SJCRH30 (cell line): ENCODE data around the gene P2RY8. TPM values are rescaled to one million over a fixed set of nuclear protein-coding genes. Genes with fewer than 3 reads are reported as not detected.
"Not testable (repeated sequence)": the region's sequence is repeated elsewhere in the genome, so short reads cannot be mapped to it uniquely, and the experiment has no call there.

Experiments
- DNase-seq, 2 experiments: peaks; one replicate each; pipeline ENCODE4 v3.0.0-alpha.2; 2015 to 2020
- H3K27ac ChIP-seq: fragments of 250-450 bp; sonication (Bioruptor Pico); 2 replicates; pipeline ENCODE4 v1.5.1; 2020; ENCODE audit warnings: mild to moderate bottlenecking, moderate library complexity
- H3K27me3 ChIP-seq: fragments of 250-450 bp; sonication (Bioruptor Pico); 2 replicates; pipeline ENCODE4 v1.5.1; 2020; ENCODE audit warnings: mild to moderate bottlenecking, moderate library complexity
- H3K36me3 ChIP-seq: fragments of 250-450 bp; sonication (Bioruptor Pico); 2 replicates; pipeline ENCODE4 v1.5.1; 2020; ENCODE audit warnings: mild to moderate bottlenecking, moderate library complexity
- H3K4me1 ChIP-seq: fragments of 250-450 bp; sonication (Bioruptor Pico); 2 replicates; pipeline ENCODE4 v1.5.1; 2020; ENCODE audit warnings: mild to moderate bottlenecking, moderate library complexity
- H3K4me3 ChIP-seq: fragments of 250-450 bp; sonication (Bioruptor Pico); 2 replicates; pipeline ENCODE4 v1.5.1; 2020; ENCODE audit warnings: mild to moderate bottlenecking, moderate library complexity
- H3K9me3 ChIP-seq: fragments of 250-450 bp; sonication (Bioruptor Pico); replicated peaks from 2 replicates; pipeline ENCODE4 v1.5.1; 2020; ENCODE audit warnings: mild to moderate bottlenecking, moderate library complexity
- total RNA-seq: library from RNA; depleted of rRNA; stranded (reverse); fragments of >200 nt; shearing (Covaris generic); gene quantifications from 2 replicates; pipeline ENCODE4 v1.2.3, GENCODE V29; 2014

P2RY8 gene
- total RNA-seq, 1 experiment from 2014 or later, result 0.08 TPM

DNA sequence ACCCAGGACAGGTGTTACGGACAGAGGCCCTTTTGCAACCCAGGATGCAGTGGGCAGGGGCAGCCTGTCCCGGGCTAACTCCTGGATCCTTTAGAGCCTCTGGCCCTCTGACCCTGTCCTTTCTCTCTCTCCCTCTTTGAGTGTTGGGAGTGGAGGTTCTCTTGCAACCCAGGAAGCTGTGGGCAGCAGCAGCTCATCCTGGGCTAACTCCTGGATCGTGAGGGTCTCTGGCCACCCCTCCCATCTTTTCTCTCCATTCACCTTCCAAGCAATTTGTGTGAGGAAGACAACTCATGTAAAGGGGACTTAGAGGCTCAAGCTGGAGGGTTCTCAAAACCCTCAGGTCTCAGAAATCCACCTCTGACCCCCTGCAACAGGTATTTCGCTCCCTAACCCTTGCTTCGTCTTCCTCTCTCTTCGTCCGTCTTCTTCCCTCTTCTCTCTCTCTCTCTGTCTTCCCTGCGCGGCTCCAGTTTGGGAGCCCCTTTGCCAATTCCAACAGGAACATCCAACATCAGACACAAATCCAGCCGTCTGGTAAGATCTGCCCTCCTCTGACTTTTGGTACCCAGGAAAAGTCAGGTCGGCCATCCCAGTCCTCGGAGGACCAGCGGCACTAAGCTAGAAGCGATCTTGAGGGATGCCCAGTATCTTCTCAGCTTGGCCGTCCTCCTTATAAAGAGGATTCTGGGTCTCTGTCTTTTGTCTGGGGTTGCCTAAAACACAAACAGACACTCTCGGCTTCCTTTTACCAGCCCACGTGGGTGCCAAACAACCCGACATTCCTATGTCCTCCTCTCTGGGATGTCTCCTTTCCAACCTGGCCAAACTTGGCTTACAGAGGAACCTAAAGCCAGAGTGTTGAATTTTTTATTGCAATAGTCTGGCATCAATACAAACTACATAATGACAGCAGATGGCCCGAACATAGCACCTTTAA lies 92.2 kb downstream of the P2RY8 start:
- Histone ChIP-seq H3K9me3 (0 out of 2 replicates have a peak, but pooled peaks cover 3% of the 10 kb centered on the region), H3K4me1 (no peaks in the 10 kb centered on the region), H3K36me3 (peaks cover 35% of the 10 kb centered on the region), H3K27me3 (no peaks in the 10 kb centered on the region), H3K27ac (no peak overlapping the region), H3K4me3 (no peak overlapping the region)
- no peak for DNase-seq

- no peaks in the 10 kb centered on the region for H3K9me3 ChIP-seq
- no peaks in the 10 kb centered on the region for H3K27me3 ChIP-seq
- DNase-seq, result no peak
- no peaks in the 10 kb centered on the region for H3K4me1 ChIP-seq
- H3K36me3 ChIP-seq, result peaks cover 41% of the 10 kb centered on the region
- H3K27ac ChIP-seq, result no peak overlapping the region
- H3K4me3 ChIP-seq, result no peak overlapping the region
Measured at GRCh38 chrX:1443496-1444075, 93.4 kb downstream of the P2RY8 start.

DNA sequence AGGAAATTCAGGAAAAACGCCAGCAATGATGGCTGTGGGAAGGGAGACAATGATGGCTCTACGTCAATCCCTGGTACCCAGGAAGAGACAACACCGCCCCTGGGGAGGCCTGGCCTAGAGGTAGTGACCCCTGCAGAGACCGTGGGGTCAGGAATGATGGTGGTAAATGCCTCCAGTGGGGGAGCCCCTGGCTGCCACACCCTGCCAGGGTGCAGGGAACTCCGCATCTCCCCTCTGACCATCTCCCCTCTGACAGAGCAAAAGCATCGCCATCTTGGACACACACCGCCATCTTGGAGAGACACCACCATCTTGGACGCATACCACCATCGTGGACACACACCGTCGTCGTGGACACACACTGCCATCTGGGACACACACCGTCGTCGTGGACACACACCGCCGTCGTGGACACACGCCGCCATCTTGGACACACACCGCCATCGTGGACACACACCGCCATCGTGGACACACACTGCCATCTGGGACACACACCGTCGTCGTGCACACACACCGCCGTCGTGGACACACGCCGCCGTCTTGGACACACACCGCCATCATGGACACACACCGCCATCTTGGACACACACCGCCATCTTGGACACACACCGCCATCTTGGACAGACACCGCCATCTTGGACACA lies 94.1 kb downstream of the P2RY8 start:
- Histone ChIP-seq H3K4me3 (no peak overlapping the region), H3K9me3 (no peaks in the 10 kb centered on the region), H3K27me3 (no peaks in the 10 kb centered on the region), H3K27ac (no peak overlapping the region), H3K4me1 (no peaks in the 10 kb centered on the region), H3K36me3 (peaks cover 48% of the 10 kb centered on the region)
- DNase-seq, result no peak

DNA sequence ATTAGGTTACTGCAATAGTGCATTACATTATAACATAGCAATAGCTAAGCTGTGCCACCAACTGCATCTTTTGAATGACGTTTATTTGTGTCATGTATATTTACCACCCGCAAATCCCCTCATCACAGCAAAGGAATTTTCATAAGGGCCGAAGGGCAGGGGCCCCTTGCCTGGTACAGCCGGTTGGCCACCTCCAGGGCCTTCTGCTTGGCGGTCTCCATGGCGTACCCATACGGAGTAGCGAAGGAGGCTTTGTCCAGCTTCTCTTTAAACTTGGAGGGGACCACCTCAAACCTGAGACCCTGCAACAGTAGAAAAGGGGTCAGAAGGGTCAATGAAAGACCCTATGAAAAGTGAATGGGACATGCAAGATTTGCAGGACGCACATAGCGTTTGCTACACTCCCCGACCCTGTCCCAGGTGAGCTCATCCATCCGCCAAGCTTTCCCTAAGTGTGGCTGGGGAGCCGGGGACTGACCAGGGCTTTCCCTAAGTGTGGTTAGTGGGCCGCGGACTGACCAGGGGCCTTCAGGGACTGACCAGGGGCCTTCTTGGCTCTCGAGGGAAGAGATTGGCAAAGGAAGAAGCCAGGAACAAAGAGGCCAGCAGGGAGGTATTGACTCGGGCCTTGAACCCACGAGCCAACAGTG lies 94.8 kb downstream of the P2RY8 start:
- no peaks in the 10 kb centered on the region for H3K9me3 ChIP-seq
- H3K4me3 ChIP-seq, result no peak overlapping the region
- no peak overlapping the region for H3K27ac ChIP-seq
- peaks cover 55% of the 10 kb centered on the region for H3K36me3 ChIP-seq
- H3K4me1 ChIP-seq, result no peaks in the 10 kb centered on the region
- no peak for DNase-seq
- no peaks in the 10 kb centered on the region for H3K27me3 ChIP-seq

GRCh38 chrX:1440506-1440905 lies 96.5 kb downstream of the P2RY8 start:
- Histone ChIP-seq H3K4me1 (no peaks in the 10 kb centered on the region), H3K4me3 (no peak overlapping the region), H3K36me3 (peaks cover 64% of the 10 kb centered on the region), H3K27me3 (no peaks in the 10 kb centered on the region), H3K27ac (no peak overlapping the region), H3K9me3 (no peaks in the 10 kb centered on the region)
- DNase-seq, result no peak

DNA sequence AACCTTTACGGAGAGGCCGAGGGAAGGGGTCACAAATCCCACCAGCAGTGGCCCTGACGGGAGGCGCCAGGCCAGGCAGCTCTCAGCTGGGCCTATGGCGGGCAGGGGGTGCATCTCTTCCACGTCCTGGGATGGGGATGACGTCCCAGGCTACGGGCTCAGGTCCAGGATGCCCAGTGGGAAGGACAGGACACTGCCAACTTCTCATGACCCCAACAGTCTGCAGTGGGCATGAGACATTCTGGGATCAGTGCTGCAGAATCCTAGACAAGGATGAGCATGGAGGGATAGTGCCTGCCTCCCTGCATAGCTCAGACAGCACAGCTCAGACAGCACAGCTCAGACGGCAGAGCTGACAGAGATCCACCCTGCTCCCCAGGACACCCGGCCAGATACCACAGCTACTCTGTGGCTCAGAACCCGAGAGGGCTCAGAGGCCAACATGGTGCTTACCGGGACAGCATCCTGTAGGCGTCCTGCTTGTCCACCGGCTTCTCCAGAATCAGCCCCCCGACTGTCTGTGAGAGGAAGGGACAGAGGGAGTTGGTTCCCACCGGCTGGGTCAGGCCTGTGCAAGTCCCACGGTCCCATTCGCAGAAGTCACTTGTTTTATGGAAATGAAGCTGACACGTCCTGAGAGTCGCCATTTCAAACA lies 101.6 kb downstream of the P2RY8 start:
- Histone ChIP-seq H3K27ac (no peak overlapping the region), H3K36me3 (peaks cover 52% of the 10 kb centered on the region), H3K4me1 (no peaks in the 10 kb centered on the region), H3K4me3 (no peak overlapping the region), H3K27me3 (no peaks in the 10 kb centered on the region), H3K9me3 (no peaks in the 10 kb centered on the region)
- DNase-seq, result no peak

DNA sequence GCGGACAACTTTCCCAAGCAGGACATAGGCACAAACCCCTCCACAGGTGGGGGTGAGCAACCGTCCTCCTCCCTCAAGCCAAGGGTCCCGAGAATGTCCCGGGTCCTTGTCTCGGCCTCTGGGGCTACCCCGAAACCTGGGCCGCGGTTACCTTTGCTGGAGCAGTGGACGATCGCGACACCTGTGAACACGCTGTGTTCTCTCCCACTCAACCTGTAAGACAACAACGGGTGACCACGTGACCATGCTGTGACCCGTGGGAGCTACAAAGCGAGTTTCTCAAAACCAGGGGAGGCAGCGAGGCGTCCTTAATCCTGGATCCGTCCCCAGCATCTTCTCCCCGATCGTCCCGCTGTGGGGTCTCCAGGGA lies 102.1 kb downstream of the P2RY8 start:
- peaks cover 54% of the 10 kb centered on the region for H3K36me3 ChIP-seq
- H3K27ac ChIP-seq, result no peak overlapping the region
- no peaks in the 10 kb centered on the region for H3K9me3 ChIP-seq
- DNase-seq, result no peak
- no peaks in the 10 kb centered on the region for H3K27me3 ChIP-seq
- no peak overlapping the region for H3K4me3 ChIP-seq
- no peaks in the 10 kb centered on the region for H3K4me1 ChIP-seq

DNA sequence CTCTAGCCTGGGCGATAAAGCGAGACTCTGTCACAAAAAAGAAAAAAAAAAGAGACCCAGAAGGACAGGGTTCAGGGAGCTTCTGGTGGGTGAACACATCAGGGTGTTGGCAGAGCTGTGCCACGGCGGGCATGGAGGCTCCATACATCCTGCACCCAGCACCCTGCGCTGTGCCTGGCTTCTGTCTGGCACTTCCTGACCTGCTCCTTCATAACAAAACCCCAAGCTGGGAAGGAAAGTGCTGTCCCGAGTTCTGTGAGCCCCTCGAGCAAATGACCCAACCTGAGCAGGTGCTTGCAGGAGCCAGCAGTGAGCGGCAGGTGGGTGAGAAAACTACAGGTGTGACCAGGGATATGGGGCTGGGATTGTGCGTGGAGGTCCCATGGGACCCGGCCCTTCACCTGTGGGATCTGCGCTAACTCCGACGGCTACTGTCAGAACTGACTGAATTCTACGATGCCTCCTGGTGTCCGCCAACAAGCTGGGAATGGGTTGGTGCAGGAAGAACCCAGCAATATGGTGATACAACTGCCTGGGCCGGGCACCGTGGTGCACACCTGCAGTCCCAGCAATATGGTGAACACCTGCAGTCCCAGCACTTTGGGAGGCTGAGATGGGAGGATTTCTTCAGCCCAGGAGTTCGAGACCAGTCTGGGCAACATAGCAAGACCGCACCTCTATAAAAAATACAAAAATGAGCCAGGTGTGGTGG lies 103.2 kb downstream of the P2RY8 start:
- Histone ChIP-seq H3K27me3 (no peaks in the 10 kb centered on the region), H3K36me3 (peaks cover 48% of the 10 kb centered on the region), H3K4me3 (no peak overlapping the region), H3K27ac (no peak overlapping the region), H3K9me3 (no peaks in the 10 kb centered on the region), H3K4me1 (no peaks in the 10 kb centered on the region)
- DNase-seq, result no peak

DNA sequence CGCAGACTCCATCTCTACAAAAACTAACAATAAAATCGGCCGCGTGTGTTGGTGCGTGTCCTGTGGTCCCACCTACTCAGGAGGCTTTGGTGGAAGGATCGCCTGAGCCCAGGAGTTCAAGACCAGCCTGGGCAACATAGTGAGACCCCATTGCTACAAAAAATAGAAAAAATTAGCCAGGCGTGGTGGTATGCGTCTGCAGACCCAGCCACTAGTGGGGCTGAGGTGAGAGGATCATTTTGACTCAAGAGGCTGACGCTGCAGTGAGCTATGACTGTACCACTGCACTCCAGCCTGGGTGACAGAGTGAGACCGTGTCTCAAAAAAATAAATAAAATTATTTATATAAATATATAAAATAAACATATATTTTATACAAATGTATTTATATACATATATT lies 106.5 kb downstream of the P2RY8 start:
- H3K27me3 ChIP-seq, result no peaks in the 10 kb centered on the region
- no peaks in the 10 kb centered on the region for H3K9me3 ChIP-seq
- no peak overlapping the region for H3K4me3 ChIP-seq
- no peaks in the 10 kb centered on the region for H3K4me1 ChIP-seq
- no peak for DNase-seq
- peaks cover 43% of the 10 kb centered on the region for H3K36me3 ChIP-seq
- no peak overlapping the region for H3K27ac ChIP-seq

DNA sequence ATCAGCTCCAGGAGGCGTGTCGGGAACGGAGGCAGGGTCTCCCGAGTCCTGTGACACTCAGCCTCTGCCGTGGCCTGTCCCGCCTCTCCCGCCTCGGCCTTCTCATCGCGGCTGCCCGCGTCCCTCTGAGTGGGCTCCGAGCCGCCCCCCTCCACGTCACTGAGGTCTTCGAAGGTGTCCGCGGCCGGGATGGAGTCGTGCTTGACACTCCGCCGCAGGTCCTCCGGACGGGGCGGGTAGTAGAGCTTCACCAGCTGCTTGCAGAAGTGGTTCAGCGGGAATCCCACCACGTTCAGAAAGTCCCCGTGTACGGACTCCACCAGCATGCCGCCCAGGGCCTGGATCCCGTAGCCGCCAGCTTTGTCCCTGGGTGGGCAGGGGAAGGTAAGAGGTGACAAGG lies 109.2 kb downstream of the P2RY8 start:
- Histone ChIP-seq H3K4me3 (no peak overlapping the region), H3K36me3 (peaks cover 53% of the 10 kb centered on the region), H3K4me1 (no peaks in the 10 kb centered on the region), H3K27me3 (no peaks in the 10 kb centered on the region), H3K9me3 (0 out of 2 replicates have a peak, but pooled peaks cover 5% of the 10 kb centered on the region), H3K27ac (no peak overlapping the region)
- no peak for DNase-seq

DNA sequence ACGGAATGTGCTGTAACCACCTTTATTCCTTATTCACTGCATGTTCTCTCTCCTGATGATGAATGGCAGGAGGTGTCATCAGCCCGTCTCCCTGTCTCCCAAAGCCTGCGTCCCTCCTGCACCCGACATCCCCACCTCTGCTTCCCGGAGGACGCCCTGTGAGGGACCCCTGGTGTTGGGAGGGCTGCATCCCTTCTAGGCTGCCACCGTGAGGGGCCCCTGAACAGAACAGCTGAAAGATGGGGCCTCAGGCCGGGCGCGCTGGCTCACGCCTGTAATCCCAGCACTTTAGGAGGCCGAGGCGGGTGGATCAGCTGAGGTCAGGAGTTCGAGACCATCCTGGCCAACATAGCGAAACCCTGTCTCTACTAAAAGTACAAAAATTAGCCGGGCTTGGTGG lies 110.7 kb downstream of the P2RY8 start:
- not testable (repeated sequence) for DNase-seq, H3K4me3 ChIP-seq, H3K27me3 ChIP-seq, H3K27ac ChIP-seq, H3K4me1 ChIP-seq
- H3K36me3 ChIP-seq, result peaks cover 60% of the 10 kb centered on the region
- peaks cover 12% of the 10 kb centered on the region for H3K9me3 ChIP-seq

DNA sequence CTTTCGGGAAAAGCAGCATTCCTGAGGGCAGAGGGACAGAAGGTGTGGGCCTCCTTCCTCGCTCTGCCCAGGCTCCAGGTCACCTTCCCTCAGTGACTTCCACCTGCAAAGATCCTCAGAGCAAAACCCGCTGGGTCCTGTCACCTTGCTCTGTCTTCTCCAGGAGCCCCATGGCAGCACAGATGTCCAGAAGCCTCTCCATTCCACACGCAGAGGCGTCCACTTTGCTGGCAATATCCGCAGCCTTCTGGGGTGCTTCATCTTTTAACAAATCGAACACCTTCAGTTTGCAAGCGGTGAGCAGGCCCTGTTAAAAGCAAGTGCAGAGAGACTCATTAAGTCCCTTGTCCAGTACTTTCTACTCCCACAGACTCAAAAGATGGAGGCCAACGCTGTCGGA lies 111.6 kb downstream of the P2RY8 start:
- Histone ChIP-seq H3K27ac (no peak overlapping the region), H3K4me3 (no peak overlapping the region), H3K36me3 (peaks cover 69% of the 10 kb centered on the region), H3K9me3 (peaks cover 12% of the 10 kb centered on the region), H3K27me3 (no peaks in the 10 kb centered on the region), H3K4me1 (no peaks in the 10 kb centered on the region)
- DNase-seq, result no peak

DNA sequence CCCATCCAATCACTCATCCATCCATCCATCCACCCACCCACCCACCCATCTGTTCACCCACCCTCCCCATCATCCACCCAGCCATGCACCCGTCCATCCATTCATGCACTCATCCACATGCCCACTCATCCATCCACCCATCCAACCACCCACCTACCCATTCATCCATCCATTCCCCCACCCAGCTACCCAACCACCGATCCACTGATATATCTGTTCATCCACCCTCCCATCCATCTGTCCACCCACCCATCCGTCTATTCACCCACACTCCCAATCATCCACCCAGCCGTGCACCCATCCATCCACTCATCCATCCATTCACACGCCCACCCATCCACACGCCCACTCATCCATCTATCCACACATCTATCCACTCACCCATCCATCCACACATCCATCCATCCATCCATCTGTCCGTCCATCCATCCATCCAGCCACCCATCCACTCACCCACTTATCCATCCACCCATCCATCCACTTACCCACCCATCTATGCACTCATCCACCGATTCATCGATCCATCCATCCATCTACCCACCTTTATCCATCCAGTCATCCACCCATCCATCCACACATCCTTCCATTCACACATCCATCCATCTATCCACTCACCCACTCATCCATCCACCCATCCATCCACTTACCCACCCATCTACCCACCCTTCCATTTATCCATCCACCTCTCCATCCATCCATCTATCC lies 112.7 kb downstream of the P2RY8 start:
- H3K36me3 ChIP-seq, result peaks cover 64% of the 10 kb centered on the region
- H3K27me3 ChIP-seq, result no peaks in the 10 kb centered on the region
- H3K4me3 ChIP-seq, result no peak overlapping the region
- no peak for DNase-seq
- H3K27ac ChIP-seq, result no peak overlapping the region
- peaks cover 12% of the 10 kb centered on the region for H3K9me3 ChIP-seq
- H3K4me1 ChIP-seq, result no peaks in the 10 kb centered on the region
